DOHH2 (cell line): Measurements from ENCODE around the gene KIRREL2.

Experiments used
- H3F3A ChIP-seq: fragments of 200-600 bp; sonication (generic), shearing (Covaris generic); 2 replicates; pipeline ENCODE4 v1.6.0; 2016; ENCODE audit warnings: antibody characterized with exemption, mild to moderate bottlenecking; ENCODE audit not compliant: control insufficient read depth, insufficient read depth
- H3K27ac ChIP-seq: fragments of 200-600 bp; sonication (generic); 2 replicates; pipeline ENCODE4 v1.5.1; 2014; ENCODE audit warnings: low read depth, mild to moderate bottlenecking, low read length, moderate library complexity
- H3K27me3 ChIP-seq: fragments of 200-600 bp; sonication (generic); 2 replicates; pipeline ENCODE4 v1.6.1; 2014; ENCODE audit warnings: mild to moderate bottlenecking, low read length, mixed read lengths; ENCODE audit not compliant: control insufficient read depth
- H3K36me3 ChIP-seq: fragments of 200-600 bp; sonication (generic); 2 replicates; pipeline ENCODE4 v1.6.1; 2014; ENCODE audit warnings: mild to moderate bottlenecking, low read length, moderate library complexity, mixed read lengths; ENCODE audit not compliant: control insufficient read depth
- H3K4me1 ChIP-seq: fragments of 200-600 bp; sonication (generic); 2 replicates; pipeline ENCODE4 v1.6.1; 2014; ENCODE audit warnings: mild to moderate bottlenecking, low read length, mixed read lengths; ENCODE audit not compliant: control insufficient read depth
- H3K4me2 ChIP-seq: fragments of 200-600 bp; sonication (generic); 2 replicates; pipeline ENCODE4 v1.6.0; 2014; ENCODE audit warnings: mild to moderate bottlenecking, low read length, moderate library complexity
- H3K4me3 ChIP-seq: fragments of 200-600 bp; sonication (generic); 2 replicates; pipeline ENCODE4 v1.5.1; 2014; ENCODE audit warnings: mild to moderate bottlenecking, low read length, mixed read lengths
- H3K79me2 ChIP-seq: fragments of 200-600 bp; sonication (generic); 2 replicates; pipeline ENCODE4 v1.6.1; 2014; ENCODE audit warnings: mild to moderate bottlenecking, low read length, mixed read lengths; ENCODE audit not compliant: control insufficient read depth
- H3K9me2 ChIP-seq: fragments of 200-600 bp; sonication (generic); replicated peaks from 2 replicates; pipeline ENCODE4 v1.6.1; 2014; ENCODE audit warnings: mild to moderate bottlenecking, low read length, mixed read lengths; ENCODE audit not compliant: control insufficient read depth
- H3K9me3 ChIP-seq: fragments of 200-600 bp; sonication (generic); 2 replicates; pipeline ENCODE4 v1.6.1; 2014; ENCODE audit warnings: antibody characterized with exemption, low read length, mixed read lengths; ENCODE audit not compliant: control insufficient read depth, insufficient read depth
- H4K20me1 ChIP-seq: fragments of 200-600 bp; sonication (generic); 2 replicates; pipeline ENCODE4 v1.6.0; 2014; ENCODE audit warnings: low read depth, mild to moderate bottlenecking, antibody characterized with exemption, low read length, moderate library complexity; ENCODE audit not compliant: control insufficient read depth, insufficient read depth
- CTCF ChIP-seq: fragments of 200-600 bp; sonication (generic); IDR thresholded peaks from one replicate; pipeline ENCODE4 v1.5.1; 2014; ENCODE audit warnings: antibody characterized with exemption, mild to moderate bottlenecking, low read depth, low read length; ENCODE audit not compliant: poor library complexity, severe bottlenecking
- EZH2phosphoT487 ChIP-seq: fragments of 200-600 bp; sonication (generic); IDR thresholded peaks from 2 replicates; pipeline ENCODE4 v1.6.1; 2017; ENCODE audit warnings: borderline replicate concordance, mild to moderate bottlenecking, antibody characterized with exemption, low read length, moderate library complexity, mixed read lengths

Gene KIRREL2

GRCh38 chr19:35861640-35862160 is 5.0 kb downstream of the KIRREL2 start:
- no peaks in the 10 kb centered on the region for H3F3A ChIP-seq
- H3K27me3 ChIP-seq = no peaks in the 10 kb centered on the region
- peaks cover 11% of the 10 kb centered on the region for H3K4me1 ChIP-seq
- no peaks in the 10 kb centered on the region for H3K9me3 ChIP-seq
- no peaks in the 10 kb centered on the region for H3K36me3 ChIP-seq
- no peaks in the 10 kb centered on the region for H3K79me2 ChIP-seq
- H3K4me2 ChIP-seq = no peak overlapping the region
- no peak overlapping the region for H3K4me3 ChIP-seq
- H4K20me1 ChIP-seq = no peaks in the 10 kb centered on the region
- H3K27ac ChIP-seq = no peak overlapping the region
- no peaks in the 10 kb centered on the region for H3K9me2 ChIP-seq
- TF ChIP-seq EZH2phosphoT487 (no peak), CTCF (no peak)

- H3K4me1 ChIP-seq = peaks cover 3% of the 10 kb centered on the region; the same call in 1 of the 2 replicates
- H3K27ac ChIP-seq = no peak overlapping the region
- H3K79me2 ChIP-seq = no peaks in the 10 kb centered on the region
- 0 out of 2 replicates have a peak, but pooled peaks cover under 1% of the 10 kb centered on the region for H3K27me3 ChIP-seq
- no peaks in the 10 kb centered on the region for H3K9me3 ChIP-seq
- TF ChIP-seq EZH2phosphoT487 = no peak
- no peak for TF ChIP-seq CTCF
- H4K20me1 ChIP-seq = no peaks in the 10 kb centered on the region
- H3K36me3 ChIP-seq = no peaks in the 10 kb centered on the region
- H3K4me3 ChIP-seq = no peak overlapping the region
- no peaks in the 10 kb centered on the region for H3F3A ChIP-seq
- no peak overlapping the region for H3K4me2 ChIP-seq
- no peaks in the 10 kb centered on the region for H3K9me2 ChIP-seq
Measured at GRCh38 chr19:35862528-35862927, 5.8 kb downstream of the KIRREL2 start.

- no peak overlapping the region for H3K4me3 ChIP-seq
- no peaks in the 10 kb centered on the region for H3K36me3 ChIP-seq
- H3K9me2 ChIP-seq = no peaks in the 10 kb centered on the region
- no peaks in the 10 kb centered on the region for H4K20me1 ChIP-seq
- H3K4me2 ChIP-seq = no peak overlapping the region
- H3F3A ChIP-seq = no peaks in the 10 kb centered on the region
- no peak overlapping the region for H3K27ac ChIP-seq
- no peaks in the 10 kb centered on the region for H3K79me2 ChIP-seq
- no peaks in the 10 kb centered on the region for H3K9me3 ChIP-seq
- peaks cover 3% of the 10 kb centered on the region for H3K4me1 ChIP-seq
- H3K27me3 ChIP-seq = 0 out of 2 replicates have a peak, but pooled peaks cover 5% of the 10 kb centered on the region
- TF ChIP-seq EZH2phosphoT487 = no peak
- TF ChIP-seq CTCF = no peak
Measured at GRCh38 chr19:35863018-35863417, 6.3 kb downstream of the KIRREL2 start.
